WTC11 (cell line): ENCODE data around the gene SCN4B. TPM values are rescaled to one million over a fixed set of nuclear protein-coding genes. Genes with fewer than 3 reads are reported as not detected.

Experiments used
- ATAC-seq: fragments of 200-7000 bp; cut with Tn5 transposase; 2 replicates; pipeline ENCODE4 v1.10.0; 2021; ENCODE audit warnings: mild to moderate bottlenecking, moderate library complexity
- CTCF ChIA-PET: fragments of 300-600 bp; sonication (Branson Sonifier 250); formaldehyde crosslinking; loops from one replicate; lab custom pipeline; 2021; ENCODE audit warnings: antibody characterized with exemption; lab: Charles Lee
- POLR2A ChIA-PET: fragments of 350-600 bp; sonication (Branson Sonifier 250); formaldehyde crosslinking; loops from one replicate; lab custom pipeline; 2021; ENCODE audit warnings: antibody characterized with exemption; lab: Charles Lee
- DNase-seq: peaks from one replicate; pipeline ENCODE4 v3.0.0; 2021; ENCODE audit warnings: low spot score
- H3K27ac Mint-ChIP-seq: 2 replicates; pipeline ENCODE4 v1.8.0; 2021; ENCODE audit warnings: mixed read lengths
- H3K27me3 Mint-ChIP-seq: 2 replicates; pipeline ENCODE4 v1.8.0; 2021; ENCODE audit warnings: low read depth, mild to moderate bottlenecking, moderate library complexity, mixed read lengths
- H3K36me3 Mint-ChIP-seq: 2 replicates; pipeline ENCODE4 v1.8.0; 2021; ENCODE audit warnings: mixed read lengths
- H3K4me1 Mint-ChIP-seq: 2 replicates; pipeline ENCODE4 v1.8.0; 2022; ENCODE audit warnings: mixed read lengths
- H3K4me3 Mint-ChIP-seq: 2 replicates; pipeline ENCODE4 v1.8.0; 2021; ENCODE audit warnings: mild to moderate bottlenecking, moderate library complexity, mixed read lengths
- H3K9me3 Mint-ChIP-seq: 2 replicates; pipeline ENCODE4 v1.8.0; 2021; ENCODE audit warnings: mixed read lengths
- AR ChIP-seq: fragments of 250-450 bp; sonication (Bioruptor Pico); IDR thresholded peaks from 2 replicates; pipeline ENCODE4 v1.9.0; 2021; ENCODE audit warnings: mild to moderate bottlenecking
- EMX1 ChIP-seq: fragments of 250-450 bp; sonication (Bioruptor Pico); IDR thresholded peaks from 2 replicates; pipeline ENCODE4 v1.8.0; 2021; ENCODE audit warnings: mild to moderate bottlenecking
- FOXK1 ChIP-seq: sonication (generic); formaldehyde crosslinking; IDR thresholded peaks from 2 replicates; pipeline ENCODE4 v1.8.0; 2022; ENCODE audit warnings: mild to moderate bottlenecking, moderate library complexity, missing genetic modification reagents
- GRHL2 ChIP-seq: fragments of 250-450 bp; sonication (Bioruptor Pico); IDR thresholded peaks from 2 replicates; pipeline ENCODE4 v1.8.0; 2022; ENCODE audit warnings: mild to moderate bottlenecking, moderate library complexity; ENCODE audit not compliant: insufficient replicate concordance, severe bottlenecking
- IRF2 ChIP-seq: sonication (generic); formaldehyde crosslinking; IDR thresholded peaks from 2 replicates; pipeline ENCODE4 v1.8.0; 2022; ENCODE audit warnings: low read depth, missing genetic modification reagents, borderline replicate concordance
- JAZF1 ChIP-seq: fragments of 250-450 bp; sonication (Bioruptor Pico); IDR thresholded peaks from 2 replicates; pipeline ENCODE4 v1.9.0; 2021; ENCODE audit warnings: moderate library complexity, mild to moderate bottlenecking, inconsistent platforms
- JUN ChIP-seq: sonication (generic); formaldehyde crosslinking; IDR thresholded peaks from 2 replicates; pipeline ENCODE4 v1.8.0; 2023; ENCODE audit warnings: mild to moderate bottlenecking, missing genetic modification reagents
- KAT7 ChIP-seq: sonication (generic); formaldehyde crosslinking; IDR thresholded peaks from 2 replicates; pipeline ENCODE4 v1.8.1; 2023; ENCODE audit warnings: missing genetic modification reagents, mild to moderate bottlenecking, borderline replicate concordance
- NR1H2 ChIP-seq: sonication (generic); formaldehyde crosslinking; IDR thresholded peaks from 2 replicates; pipeline ENCODE4 v1.9.0; 2021; ENCODE audit warnings: mild to moderate bottlenecking, moderate library complexity, missing genetic modification reagents
- OVOL2 ChIP-seq: fragments of 250-450 bp; sonication (Bioruptor Pico); IDR thresholded peaks from 2 replicates; pipeline ENCODE4 v1.9.0; 2021; ENCODE audit warnings: mild to moderate bottlenecking, borderline replicate concordance
- SMAD4 ChIP-seq: sonication (generic); formaldehyde crosslinking; IDR thresholded peaks from 2 replicates; pipeline ENCODE4 v1.8.0; 2022; ENCODE audit warnings: mild to moderate bottlenecking, missing genetic modification reagents
- TEAD4 ChIP-seq: sonication (generic); formaldehyde crosslinking; IDR thresholded peaks from 2 replicates; pipeline ENCODE4 v1.8.0; 2022; ENCODE audit warnings: mild to moderate bottlenecking, missing genetic modification reagents
- TP53 ChIP-seq: sonication (generic); formaldehyde crosslinking; IDR thresholded peaks from 2 replicates; pipeline ENCODE4 v1.8.1; 2023; ENCODE audit warnings: mild to moderate bottlenecking, missing genetic modification reagents
- USF2 ChIP-seq: sonication (generic); formaldehyde crosslinking; IDR thresholded peaks from 2 replicates; pipeline ENCODE4 v1.8.1; 2023; ENCODE audit warnings: mild to moderate bottlenecking, missing genetic modification reagents, moderate library complexity
- ZBTB43 ChIP-seq: sonication (generic); formaldehyde crosslinking; IDR thresholded peaks from 2 replicates; pipeline ENCODE4 v1.8.1; 2023; ENCODE audit warnings: mild to moderate bottlenecking, missing genetic modification reagents
- ZNF138 ChIP-seq: sonication (generic); formaldehyde crosslinking; conservative IDR thresholded peaks from 2 replicates; pipeline ENCODE4 v1.8.1; 2022; ENCODE audit warnings: mild to moderate bottlenecking, moderate library complexity, missing genetic modification reagents
- ZNF219 ChIP-seq: sonication (generic); formaldehyde crosslinking; IDR thresholded peaks from 2 replicates; pipeline ENCODE4 v1.8.0; 2023; ENCODE audit warnings: missing genetic modification reagents, mild to moderate bottlenecking, borderline replicate concordance
- ZNF317 ChIP-seq: sonication (generic); formaldehyde crosslinking; IDR thresholded peaks from 2 replicates; pipeline ENCODE4 v1.8.1; 2023; ENCODE audit warnings: low read depth, mild to moderate bottlenecking, moderate library complexity, missing genetic modification reagents, borderline replicate concordance
- ZNF416 ChIP-seq: fragments of 250-450 bp; sonication (Bioruptor Pico); IDR thresholded peaks from 2 replicates; pipeline ENCODE4 v1.9.0; 2021; ENCODE audit warnings: mild to moderate bottlenecking, inconsistent platforms
- total RNA-seq: library from RNA; stranded (reverse); gene quantifications from 3 replicates; pipeline ENCODE4 v1.2.3, GENCODE V29; 2021
- TF ChIP-seq, protein P1 (sequence below): sonication (generic); formaldehyde crosslinking; IDR thresholded peaks from 2 replicates; pipeline ENCODE4 v1.8.1; 2022; ENCODE audit warnings: mild to moderate bottlenecking, moderate library complexity, missing genetic modification reagents
- TF ChIP-seq, protein P2 (sequence below): sonication (generic); formaldehyde crosslinking; IDR thresholded peaks from 2 replicates; pipeline ENCODE4 v1.8.1; 2023; ENCODE audit warnings: mild to moderate bottlenecking, missing genetic modification reagents, moderate library complexity

SCN4B gene
- total RNA-seq, 1 experiment from 2014 or later = 4.4 TPM

DNA sequence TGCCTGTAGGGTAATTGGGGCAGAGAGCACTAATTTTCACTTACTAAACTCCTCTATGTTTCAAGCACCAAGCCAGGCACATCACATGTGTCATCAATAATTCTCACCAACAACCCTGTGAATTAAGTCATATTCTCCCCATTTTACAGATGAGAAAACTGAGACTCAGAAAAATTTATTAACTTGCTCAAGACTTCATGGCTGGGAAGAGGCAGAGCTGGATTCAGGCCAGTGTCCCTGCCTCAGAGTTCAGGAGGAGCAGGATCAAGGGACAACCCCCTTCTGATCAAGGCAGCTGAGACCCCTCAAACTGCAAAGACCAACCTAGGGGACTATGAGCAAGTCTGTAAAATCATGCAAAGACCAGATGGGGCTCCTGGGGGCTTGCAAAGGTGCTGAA, 68.0 kb downstream of the SCN4B start:
- ChIA-PET POLR2A (no interaction called here), CTCF (no interaction called here)
- ATAC-seq = no peak
- H3K27me3 Mint-ChIP-seq = no peaks in the 10 kb centered on the region; the same call in 1 of the 2 replicates
- no peak for TF ChIP-seq JAZF1
- no peak for TF ChIP-seq JUN (CRISPR knock-in tag)
- TF ChIP-seq ZNF416 (CRISPR knock-in tag) = no peak
- TF ChIP-seq ZBTB43 (CRISPR knock-in tag) = no peak
- no peak for TF ChIP-seq ZNF317 (CRISPR knock-in tag)
- TF ChIP-seq IRF2 = no peak
- no peak for TF ChIP-seq AR (CRISPR knock-in tag)
- no peak for TF ChIP-seq NR1H2 (CRISPR knock-in tag)
- TF ChIP-seq OVOL2 (CRISPR knock-in tag) = no peak
- no peak for TF ChIP-seq TEAD4 (CRISPR knock-in tag)
- no peak for TF ChIP-seq EMX1
- TF ChIP-seq, protein P1, sequence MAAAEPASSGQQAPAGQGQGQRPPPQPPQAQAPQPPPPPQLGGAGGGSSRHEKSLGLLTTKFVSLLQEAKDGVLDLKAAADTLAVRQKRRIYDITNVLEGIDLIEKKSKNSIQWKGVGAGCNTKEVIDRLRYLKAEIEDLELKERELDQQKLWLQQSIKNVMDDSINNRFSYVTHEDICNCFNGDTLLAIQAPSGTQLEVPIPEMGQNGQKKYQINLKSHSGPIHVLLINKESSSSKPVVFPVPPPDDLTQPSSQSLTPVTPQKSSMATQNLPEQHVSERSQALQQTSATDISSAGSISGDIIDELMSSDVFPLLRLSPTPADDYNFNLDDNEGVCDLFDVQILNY = no peak
- TF ChIP-seq ZNF219 (CRISPR knock-in tag) = no peak
- TF ChIP-seq GRHL2 (CRISPR knock-in tag) = no peak
- no peak for TF ChIP-seq USF2 (CRISPR knock-in tag)
- TF ChIP-seq, protein P2, sequence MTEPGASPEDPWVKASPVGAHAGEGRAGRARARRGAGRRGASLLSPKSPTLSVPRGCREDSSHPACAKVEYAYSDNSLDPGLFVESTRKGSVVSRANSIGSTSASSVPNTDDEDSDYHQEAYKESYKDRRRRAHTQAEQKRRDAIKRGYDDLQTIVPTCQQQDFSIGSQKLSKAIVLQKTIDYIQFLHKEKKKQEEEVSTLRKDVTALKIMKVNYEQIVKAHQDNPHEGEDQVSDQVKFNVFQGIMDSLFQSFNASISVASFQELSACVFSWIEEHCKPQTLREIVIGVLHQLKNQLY = no peak
- no peak for TF ChIP-seq SMAD4 (CRISPR knock-in tag)
- DNase-seq = no peak
- H3K27ac Mint-ChIP-seq = no peak overlapping the region
- no peaks in the 10 kb centered on the region for H3K36me3 Mint-ChIP-seq
- peaks cover 14% of the 10 kb centered on the region for H3K4me1 Mint-ChIP-seq
- peaks cover 21% of the 10 kb centered on the region for H3K9me3 Mint-ChIP-seq
- no peak overlapping the region for H3K4me3 Mint-ChIP-seq

DNA sequence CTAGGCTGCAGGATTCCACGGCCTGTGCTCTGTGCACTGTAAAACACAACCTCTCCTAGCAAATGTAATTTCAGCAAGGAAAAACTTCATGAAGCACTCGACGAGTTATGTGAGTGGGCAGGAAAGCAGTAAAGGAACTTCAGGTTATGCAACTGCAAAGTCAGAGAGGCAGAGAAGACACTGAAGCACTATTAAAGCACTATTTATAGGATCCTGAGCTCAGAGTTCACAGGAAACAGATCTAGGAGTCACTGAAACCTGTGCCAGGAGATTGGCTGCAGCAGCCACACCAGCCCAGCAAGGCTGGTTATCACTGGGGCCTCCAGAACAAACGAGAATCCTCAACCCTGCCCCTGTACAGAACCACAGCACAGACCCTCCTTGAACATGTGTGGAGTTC, 68.4 kb downstream of the SCN4B start:
- TF ChIP-seq KAT7 (CRISPR knock-in tag) = no peak
- TF ChIP-seq TP53 (CRISPR knock-in tag) = no peak
- no peak for TF ChIP-seq OVOL2 (CRISPR knock-in tag)
- TF ChIP-seq ZNF138 (CRISPR knock-in tag) = no peak
- no peak for TF ChIP-seq ZNF416 (CRISPR knock-in tag)
- TF ChIP-seq FOXK1 (CRISPR knock-in tag) = no peak
- TF ChIP-seq, all 79 proteins: peak for 0
- H3K27me3 Mint-ChIP-seq = no peaks in the 10 kb centered on the region; the same call in 1 of the 2 replicates
- H3K4me1 Mint-ChIP-seq = peaks cover 14% of the 10 kb centered on the region
- no peaks in the 10 kb centered on the region for H3K36me3 Mint-ChIP-seq
- no peak overlapping the region for H3K4me3 Mint-ChIP-seq
- no peak overlapping the region; the same call in 1 of the 2 replicates for H3K27ac Mint-ChIP-seq
- peaks cover 21% of the 10 kb centered on the region for H3K9me3 Mint-ChIP-seq
- ChIA-PET CTCF (no interaction called here), POLR2A (no interaction called here)
- ATAC-seq (no peak), DNase-seq (no peak)

Other genes starting within 250 kb of the SCN4B start
- gene TMPRSS13, start 223.4 kb downstream of the SCN4B start, total RNA-seq = 0.62 to 1.1 TPM (median 0.63 TPM) in 3 replicates
- gene IL10RA, start 166.4 kb downstream of the SCN4B start, total RNA-seq = 0.41 to 0.74 TPM (median 0.71 TPM) in 3 replicates
- gene TMPRSS4, start 75.7 kb downstream of the SCN4B start, total RNA-seq = 1.1 to 1.4 TPM (median 1.4 TPM) in 3 replicates
- not detected in 3 replicates for gene SMIM35, start 65.9 kb downstream of the SCN4B start, total RNA-seq
- gene SCN2B, start 23.8 kb upstream of the SCN4B start, total RNA-seq = 0.16 to 0.37 TPM (median 0.20 TPM) in 3 replicates
- gene JAML, start 72.2 kb upstream of the SCN4B start, total RNA-seq = 0.24 to 0.37 TPM in 2 of 3 replicates, not detected in the other
- 1.6 to 2.1 TPM (median 2.0 TPM) in 3 replicates for gene MPZL3, start 99.5 kb upstream of the SCN4B start, total RNA-seq
- gene MPZL2, start 111.5 kb upstream of the SCN4B start, total RNA-seq = 1.2 to 1.8 TPM (median 1.4 TPM) in 3 replicates
- 0.85 to 1.0 TPM (median 0.87 TPM) in 3 replicates for gene CD3E, start 151.9 kb upstream of the SCN4B start, total RNA-seq
- 0.33 to 1.3 TPM (median 0.89 TPM) in 3 replicates for gene CD3D, start 189.9 kb upstream of the SCN4B start, total RNA-seq
- gene CD3G, start 191.5 kb upstream of the SCN4B start, total RNA-seq = 0.20 to 0.27 TPM (median 0.23 TPM) in 3 replicates
- gene UBE4A, start 206.8 kb upstream of the SCN4B start, total RNA-seq = 28.9 to 31.7 TPM (median 31.0 TPM) in 3 replicates
- gene ATP5MG, start 248.8 kb upstream of the SCN4B start, total RNA-seq = 236 to 251 TPM (median 239 TPM) in 3 replicates